Measurements from ENCODE around the gene ORM1. TPM values are rescaled to one million over a fixed set of nuclear protein-coding genes. Genes with fewer than 3 reads are reported as not detected.

Gene ORM1
- total RNA-seq, 1 donor from 2014 or later: not detected

Other genes starting within 250 kb of the ORM1 start
- not detected in 2 replicates for gene AMBP, start 244.8 kb upstream of the ORM1 start, total RNA-seq
- gene KIF12, start 223.8 kb upstream of the ORM1 start, total RNA-seq: 0.26 TPM in 1 of 2 replicates, not detected in the other
- gene COL27A1, start 167.6 kb upstream of the ORM1 start, total RNA-seq: 1.3 and 2.2 TPM in 2 replicates
- gene ORM2, start 6.8 kb downstream of the ORM1 start, total RNA-seq: not detected in 2 replicates
- 2.6 and 3.7 TPM in 2 replicates for gene AKNA, start 64.9 kb downstream of the ORM1 start, total RNA-seq
- 0.53 and 0.77 TPM in 2 replicates for gene WHRN, start 182.4 kb downstream of the ORM1 start, total RNA-seq

Measured in bronchial epithelial cell (primary cell).